ENCODE results near the gene AGER.
"Not testable (repeated sequence)": the region's sequence is repeated elsewhere in the genome, so short reads cannot be mapped to it uniquely, and the experiment has no call there.

The AGER gene

GRCh38 chr6:32184084-32184640, at the start of gene AGER:
Gene AGER (minus strand): TSS chr6:32184253. CDS start chr6:32184222, 31 bp downstream.
- DNase-seq (ENCODE audit: low read depth in 2 of 3, low spot score in 2 of 3), result no peak

GRCh38 chr6:32226434-32226833, 42.4 kb upstream of the AGER start:
- no peak for DNase-seq (ENCODE audit: low read depth in 2 of 3, low spot score in 2 of 3)

GRCh38 chr6:32224696-32225095, 40.6 kb upstream of the AGER start:
- no peak for DNase-seq (ENCODE audit: low read depth in 2 of 3, low spot score in 2 of 3)

GRCh38 chr6:32223258-32224235, 39.5 kb upstream of the AGER start, which contains the start of gene NOTCH4:
Gene NOTCH4 (minus strand): TSS chr6:32224067. CDS start chr6:32223928, 139 bp downstream.
- DNase-seq (ENCODE audit: low read depth in 2 of 3, low spot score in 2 of 3), result no peak

- DNase-seq (ENCODE audit: low read depth in 2 of 3, low spot score in 2 of 3), result no peak
Observed at GRCh38 chr6:32222333-32223230, 38.5 kb upstream of the AGER start.

- DNase-seq (ENCODE audit: low read depth in 2 of 3, low spot score in 2 of 3), result no peak
Observed at GRCh38 chr6:32220021-32220420, 36.0 kb upstream of the AGER start.

GRCh38 chr6:32218167-32218566, 34.1 kb upstream of the AGER start:
- DNase-seq (ENCODE audit: low read depth in 2 of 3, low spot score in 2 of 3), result no peak

GRCh38 chr6:32216998-32217397, 32.9 kb upstream of the AGER start:
- no peak for DNase-seq (ENCODE audit: low read depth in 2 of 3, low spot score in 2 of 3)

GRCh38 chr6:32216285-32216684, 32.2 kb upstream of the AGER start:
- no peak for DNase-seq (ENCODE audit: low read depth in 2 of 3, low spot score in 2 of 3)

GRCh38 chr6:32215617-32216016, 31.6 kb upstream of the AGER start:
- DNase-seq (ENCODE audit: low read depth in 2 of 3, low spot score in 2 of 3), result no peak

- DNase-seq (ENCODE audit: low read depth in 2 of 3, low spot score in 2 of 3), result no peak
Observed at GRCh38 chr6:32214126-32214525, 30.1 kb upstream of the AGER start.

GRCh38 chr6:32213649-32214048, 29.6 kb upstream of the AGER start:
- no peak for DNase-seq (ENCODE audit: low read depth in 2 of 3, low spot score in 2 of 3)

GRCh38 chr6:32212076-32212760, 28.2 kb upstream of the AGER start:
- DNase-seq (ENCODE audit: low read depth in 2 of 3, low spot score in 2 of 3), result no peak

- DNase-seq (ENCODE audit: low read depth in 2 of 3, low spot score in 2 of 3), result not testable (repeated sequence)
Observed at GRCh38 chr6:32211432-32211831, 27.4 kb upstream of the AGER start.

- DNase-seq (ENCODE audit: low read depth in 2 of 3, low spot score in 2 of 3), result no peak
Observed at GRCh38 chr6:32210191-32210601, 26.1 kb upstream of the AGER start.

- no peak for DNase-seq (ENCODE audit: low read depth in 2 of 3, low spot score in 2 of 3)
Observed at GRCh38 chr6:32208996-32209395, 24.9 kb upstream of the AGER start.

GRCh38 chr6:32204268-32204715, 20.2 kb upstream of the AGER start:
- no peak for DNase-seq (ENCODE audit: low read depth in 2 of 3, low spot score in 2 of 3)

- DNase-seq (ENCODE audit: low read depth in 2 of 3, low spot score in 2 of 3), result no peak
Observed at GRCh38 chr6:32203426-32204267, 19.6 kb upstream of the AGER start.

GRCh38 chr6:32202186-32202585, 18.1 kb upstream of the AGER start:
- DNase-seq (ENCODE audit: low read depth in 2 of 3, low spot score in 2 of 3), result no peak

Measured in activated CD8-positive, alpha-beta memory T cell treated with anti-CD3 and anti-CD28 coated beads for 48 hours (primary cell).